ENCODE data around the gene KBTBD13.

KBTBD13 gene

GRCh38 chr15:65076486-65077290 lies at the start of gene KBTBD13:
KBTBD13 (plus strand) TSS chr15:65076746; CDS start chr15:65076816, 70 bp downstream.
- no peak for DNase-seq (ENCODE audit: low read depth)
- no peak for TF ChIP-seq CTCF (IDR thresholded peaks at IDR 0.05; ENCODE audit: low read length, missing control alignments)
- H3K4me3 ChIP-seq (replicated peaks; ENCODE audit: low read depth, low read length), result no peak within 1 kb of the TSS

GRCh38 chr15:65026756-65027155 lies 49.8 kb upstream of the KBTBD13 start:
- no peak for TF ChIP-seq CTCF (IDR thresholded peaks at IDR 0.05; ENCODE audit: low read length, missing control alignments)
- H3K4me3 ChIP-seq (replicated peaks; ENCODE audit: low read depth, low read length), result no peak overlapping the region
- no peak for DNase-seq (ENCODE audit: low read depth)

DNA sequence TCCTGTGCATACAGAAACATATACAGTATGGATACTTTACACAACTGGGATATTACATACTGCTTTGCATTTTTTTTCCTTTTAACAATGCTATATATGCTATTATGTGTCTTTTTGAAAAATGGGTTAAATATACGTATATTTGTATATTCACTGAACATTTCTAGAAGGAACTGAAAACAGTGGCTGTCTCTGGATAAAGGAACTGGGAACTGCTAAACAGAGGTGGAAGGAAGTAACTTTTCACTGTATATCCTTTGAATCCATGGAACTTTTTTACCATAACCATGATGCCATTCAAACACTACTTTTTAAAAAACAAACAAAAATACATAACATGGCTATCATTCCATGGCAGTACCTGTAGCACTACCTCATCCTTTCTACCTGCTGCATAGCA lies 49.0 kb upstream of the KBTBD13 start:
- no peak for TF ChIP-seq CTCF (IDR thresholded peaks at IDR 0.05; ENCODE audit: low read length, missing control alignments)
- no peak for DNase-seq (ENCODE audit: low read depth)
- H3K4me3 ChIP-seq (replicated peaks; ENCODE audit: low read depth, low read length), result no peak overlapping the region

- no peak for TF ChIP-seq CTCF (IDR thresholded peaks at IDR 0.05; ENCODE audit: low read length, missing control alignments)
- peak overlapping the region; percentile 86 for H3K4me3 ChIP-seq (replicated peaks; ENCODE audit: low read depth, low read length)
Observed at GRCh38 chr15:65028338-65028737, 48.2 kb upstream of the KBTBD13 start.

DNA sequence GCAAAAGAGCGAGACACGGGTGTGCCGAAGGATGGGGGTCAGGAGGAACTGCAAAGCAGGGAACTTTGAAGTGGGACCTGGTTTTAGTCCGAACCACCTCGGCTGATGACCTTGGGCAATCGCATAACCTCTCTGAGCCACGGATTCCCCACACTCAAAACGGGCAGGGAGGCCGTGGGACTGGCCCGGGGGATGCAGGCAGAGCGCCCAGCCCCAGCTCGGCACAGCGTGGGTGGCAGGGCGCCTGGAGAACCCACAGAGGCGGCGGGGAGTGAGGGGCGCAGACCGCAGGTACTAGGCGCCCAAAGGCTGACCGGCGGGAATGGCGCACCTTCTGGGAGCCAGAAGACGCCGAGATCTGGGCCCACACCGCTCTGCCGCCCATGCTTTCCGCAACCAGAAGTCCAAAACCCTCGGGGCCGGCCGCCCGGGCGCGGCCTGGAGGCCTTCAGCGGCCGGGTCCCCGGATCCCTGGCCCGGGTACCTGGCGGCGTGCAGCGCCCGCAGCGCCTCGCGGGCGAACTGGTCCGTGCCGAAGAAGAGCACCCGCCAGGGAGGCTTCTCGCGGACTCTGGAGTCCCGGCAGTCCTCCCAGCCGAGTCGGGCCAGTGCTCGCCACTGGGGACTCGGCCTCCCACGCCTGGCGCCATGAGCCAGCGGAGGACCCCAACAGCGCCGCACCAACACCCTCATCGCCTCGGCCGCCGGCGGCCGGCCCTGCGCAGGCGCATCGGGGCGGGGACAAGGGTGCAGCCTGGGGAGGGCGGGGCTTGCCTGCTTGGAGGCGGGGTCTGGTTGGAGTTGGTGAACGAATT lies 47.4 kb upstream of the KBTBD13 start, which contains the start of gene MTFMT:
TSS of gene MTFMT (minus strand) at position 719 of the 815 bp plus-strand sequence. CDS start at position 693, 26 bp downstream.
- no peak for TF ChIP-seq CTCF (IDR thresholded peaks at IDR 0.05; ENCODE audit: low read length, missing control alignments)
- peak; percentile 78 for DNase-seq (ENCODE audit: low read depth)
- peak within 1 kb of the TSS; percentile 86 for H3K4me3 ChIP-seq (replicated peaks; ENCODE audit: low read depth, low read length)

More at GRCh38 chr15:65028338-65028737, 48.2 kb upstream of the KBTBD13 start:
- no peak for DNase-seq (ENCODE audit: low read depth)

- TF ChIP-seq CTCF (IDR thresholded peaks at IDR 0.05; ENCODE audit: low read length, missing control alignments), result no peak
- H3K4me3 ChIP-seq (replicated peaks; ENCODE audit: low read depth, low read length), result peak overlapping the region; percentile 86
- DNase-seq (ENCODE audit: low read depth), result no peak
Observed at GRCh38 chr15:65029736-65030208, 46.8 kb upstream of the KBTBD13 start.

Measured in fibroblast of pulmonary artery (primary cell).